GM23338 (cell line): ENCODE measurements around the gene BST2. TPM values are rescaled to one million over a fixed set of nuclear protein-coding genes. Genes with fewer than 3 reads are reported as not detected.

Experiments
- ATAC-seq: fragments of 200-7000 bp; cut with Tn5 transposase; 3 replicates; pipeline ENCODE4 v1.9.1; 2020
- DNase-seq: peaks from one replicate; pipeline ENCODE4 v3.0.0-alpha.2; 2015; ENCODE audit warnings: low spot score
- H2AFZ ChIP-seq: fragments of 200-600 bp; sonication (generic); 2 replicates; pipeline ENCODE4 v1.8.0; 2016; ENCODE audit warnings: antibody characterized with exemption, mild to moderate bottlenecking, moderate library complexity
- H3F3A ChIP-seq: fragments of 200-600 bp; sonication (generic); replicated peaks from 2 replicates; pipeline ENCODE4 v1.8.0; 2017; ENCODE audit warnings: antibody characterized with exemption, mixed run types, low read depth
- H3K27ac ChIP-seq: fragments of 200-600 bp; sonication (generic); 2 replicates; pipeline ENCODE4 v1.6.1; 2016; ENCODE audit warnings: low read depth
- H3K27me3 ChIP-seq: fragments of 200-600 bp; sonication (generic); 2 replicates; pipeline ENCODE4 v1.8.0; 2016; ENCODE audit warnings: mild to moderate bottlenecking, mixed run types, moderate library complexity; ENCODE audit not compliant: insufficient read depth
- H3K36me3 ChIP-seq: fragments of 200-600 bp; sonication (generic); 2 replicates; pipeline ENCODE4 v1.8.0; 2016; ENCODE audit warnings: mild to moderate bottlenecking; ENCODE audit not compliant: insufficient read depth
- H3K4me1 ChIP-seq: fragments of 200-600 bp; sonication (generic); 2 replicates; pipeline ENCODE4 v1.8.0; 2016; ENCODE audit warnings: mild to moderate bottlenecking, moderate library complexity; ENCODE audit not compliant: insufficient read depth
- H3K4me2 ChIP-seq: fragments of 200-600 bp; sonication (generic); 2 replicates; pipeline ENCODE4 v1.7.1; 2017; ENCODE audit warnings: mixed run types
- H3K4me3 ChIP-seq: fragments of 200-600 bp; sonication (generic); 2 replicates; pipeline ENCODE4 v1.6.1; 2016; ENCODE audit warnings: mixed run types
- H3K79me2 ChIP-seq: fragments of 200-600 bp; sonication (generic); replicated peaks from 2 replicates; pipeline ENCODE4 v1.8.0; 2017; ENCODE audit warnings: mild to moderate bottlenecking; ENCODE audit not compliant: insufficient read depth
- H3K9me2 ChIP-seq: fragments of 200-600 bp; sonication (generic); 2 replicates; pipeline ENCODE4 v1.8.0; 2017; ENCODE audit not compliant: insufficient read depth
- H4K20me1 ChIP-seq: fragments of 200-600 bp; sonication (generic); replicated peaks from 2 replicates; pipeline ENCODE4 v1.8.0; 2017; ENCODE audit warnings: mild to moderate bottlenecking; ENCODE audit not compliant: insufficient read depth
- H3K27ac Mint-ChIP-seq: 2 replicates; pipeline ENCODE4 v1.8.0; 2020; ENCODE audit warnings: inconsistent platforms, mild to moderate bottlenecking, moderate library complexity, mixed read lengths
- H3K27me3 Mint-ChIP-seq: 3 replicates; pipeline ENCODE4 v1.8.0; 2022; ENCODE audit warnings: low read depth, mild to moderate bottlenecking, moderate library complexity, mixed read lengths, inconsistent platforms; ENCODE audit not compliant: insufficient read depth, poor library complexity
- H3K36me3 Mint-ChIP-seq: 3 replicates; pipeline ENCODE4 v1.8.0; 2021; ENCODE audit warnings: low read depth, mild to moderate bottlenecking, inconsistent platforms, moderate library complexity, mixed read lengths
- H3K4me1 Mint-ChIP-seq: 3 replicates; pipeline ENCODE4 v1.8.0; 2020; ENCODE audit warnings: mild to moderate bottlenecking, inconsistent platforms, mixed read lengths
- H3K4me3 Mint-ChIP-seq: 3 replicates; pipeline ENCODE4 v1.8.0; 2021; ENCODE audit warnings: moderate library complexity, mild to moderate bottlenecking, inconsistent platforms, mixed read lengths
- H3K9me3 Mint-ChIP-seq: 3 replicates; pipeline ENCODE4 v1.8.0; 2020; ENCODE audit warnings: moderate library complexity, mild to moderate bottlenecking, inconsistent platforms, mixed read lengths
- CREB1 ChIP-seq: fragments of 250-450 bp; sonication (Bioruptor Pico); IDR thresholded peaks from 2 replicates; pipeline ENCODE4 v1.5.0; 2020; ENCODE audit warnings: low read depth, mild to moderate bottlenecking, moderate library complexity
- STAT1 ChIP-seq: IDR thresholded peaks from one replicate; pipeline ENCODE4 v1.6.1; 2016; ENCODE audit warnings: antibody characterized with exemption; ENCODE audit not compliant: unreplicated experiment
- ZNF114 ChIP-seq: fragments of 250-450 bp; sonication (Bioruptor Pico); IDR thresholded peaks from 2 replicates; pipeline ENCODE4 v1.5.0; 2020; ENCODE audit warnings: mild to moderate bottlenecking, moderate library complexity
- ZNF331 ChIP-seq: fragments of 250-450 bp; sonication (Bioruptor Pico); IDR thresholded peaks from 2 replicates; pipeline ENCODE4 v1.5.0; 2020; ENCODE audit warnings: low read depth, mild to moderate bottlenecking, moderate library complexity
- polyA plus RNA-seq: library from polyadenylated mRNA; unstranded; fragments of >200 nt; fragmentation: Nextera tagmentation; extraction: Ambion mirVana; gene quantifications from 2 replicates; pipeline ENCODE4 v1.2.1, GENCODE V29; 2016
- total RNA-seq: library from RNA; depleted of rRNA; stranded (reverse); fragments of >200 nt; shearing (Covaris generic); gene quantifications from 2 replicates; pipeline ENCODE4 v1.2.3, GENCODE V29; 2014
- TF ChIP-seq, protein P1 (sequence below): IDR thresholded peaks from one replicate; pipeline ENCODE4 v1.6.1; 2018; ENCODE audit warnings: antibody characterized with exemption; ENCODE audit not compliant: unreplicated experiment
- TF ChIP-seq, protein P2 (sequence below): IDR thresholded peaks from 2 replicates; pipeline ENCODE4 v1.6.1; 2016; ENCODE audit warnings: antibody characterized with exemption
- TF ChIP-seq, protein P3 (sequence below), 2 experiments: fragments of 200-600 bp in 1 of 2; sonication (generic) in 1 of 2; conservative IDR thresholded peaks; 2 replicates each; pipeline versions ENCODE4 v1.5.1 to v1.6.1; 2016 to 2017; ENCODE audit warnings: antibody characterized with exemption in 2 of 2, low read depth in 2 of 2, mild to moderate bottlenecking in 2 of 2, moderate library complexity in 1 of 2

Gene BST2
- total and polyA plus RNA-seq, 2 experiments from 2014 or later, result 24.9 to 33.9 TPM

DNA sequence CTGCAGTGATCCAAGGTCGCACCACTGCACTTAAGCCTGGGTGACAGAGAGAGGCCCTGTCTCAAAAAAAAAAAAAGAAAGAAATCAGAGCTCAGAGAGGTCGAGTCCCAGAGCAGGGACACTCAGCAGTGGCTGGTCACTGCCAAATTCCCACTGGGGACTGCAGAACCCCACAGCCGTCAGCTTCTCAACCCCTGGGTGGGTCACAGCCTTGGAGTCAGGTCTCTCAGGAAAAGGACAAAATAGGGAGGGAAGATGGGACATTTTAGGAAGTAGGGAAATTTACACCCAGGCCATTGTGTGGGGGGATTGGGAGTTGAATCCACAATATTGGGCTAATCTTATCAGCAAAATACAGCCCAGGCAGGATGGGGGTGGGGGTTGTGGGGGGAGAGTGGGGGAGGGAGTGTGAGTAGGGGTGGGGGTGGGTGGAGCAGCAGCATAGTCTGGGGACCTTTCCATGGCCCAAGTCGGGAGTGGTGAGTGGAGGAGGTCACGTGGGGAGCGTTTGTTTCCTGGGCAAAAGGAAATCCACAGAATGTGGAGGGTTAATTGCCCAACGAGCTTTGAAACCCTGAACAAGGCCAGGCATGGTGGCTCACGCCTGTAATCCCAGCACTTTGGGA is 6.4 kb downstream of the BST2 start (continued):
- TF ChIP-seq, protein P1, sequence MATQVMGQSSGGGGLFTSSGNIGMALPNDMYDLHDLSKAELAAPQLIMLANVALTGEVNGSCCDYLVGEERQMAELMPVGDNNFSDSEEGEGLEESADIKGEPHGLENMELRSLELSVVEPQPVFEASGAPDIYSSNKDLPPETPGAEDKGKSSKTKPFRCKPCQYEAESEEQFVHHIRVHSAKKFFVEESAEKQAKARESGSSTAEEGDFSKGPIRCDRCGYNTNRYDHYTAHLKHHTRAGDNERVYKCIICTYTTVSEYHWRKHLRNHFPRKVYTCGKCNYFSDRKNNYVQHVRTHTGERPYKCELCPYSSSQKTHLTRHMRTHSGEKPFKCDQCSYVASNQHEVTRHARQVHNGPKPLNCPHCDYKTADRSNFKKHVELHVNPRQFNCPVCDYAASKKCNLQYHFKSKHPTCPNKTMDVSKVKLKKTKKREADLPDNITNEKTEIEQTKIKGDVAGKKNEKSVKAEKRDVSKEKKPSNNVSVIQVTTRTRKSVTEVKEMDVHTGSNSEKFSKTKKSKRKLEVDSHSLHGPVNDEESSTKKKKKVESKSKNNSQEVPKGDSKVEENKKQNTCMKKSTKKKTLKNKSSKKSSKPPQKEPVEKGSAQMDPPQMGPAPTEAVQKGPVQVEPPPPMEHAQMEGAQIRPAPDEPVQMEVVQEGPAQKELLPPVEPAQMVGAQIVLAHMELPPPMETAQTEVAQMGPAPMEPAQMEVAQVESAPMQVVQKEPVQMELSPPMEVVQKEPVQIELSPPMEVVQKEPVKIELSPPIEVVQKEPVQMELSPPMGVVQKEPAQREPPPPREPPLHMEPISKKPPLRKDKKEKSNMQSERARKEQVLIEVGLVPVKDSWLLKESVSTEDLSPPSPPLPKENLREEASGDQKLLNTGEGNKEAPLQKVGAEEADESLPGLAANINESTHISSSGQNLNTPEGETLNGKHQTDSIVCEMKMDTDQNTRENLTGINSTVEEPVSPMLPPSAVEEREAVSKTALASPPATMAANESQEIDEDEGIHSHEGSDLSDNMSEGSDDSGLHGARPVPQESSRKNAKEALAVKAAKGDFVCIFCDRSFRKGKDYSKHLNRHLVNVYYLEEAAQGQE, result no peak

DNA sequence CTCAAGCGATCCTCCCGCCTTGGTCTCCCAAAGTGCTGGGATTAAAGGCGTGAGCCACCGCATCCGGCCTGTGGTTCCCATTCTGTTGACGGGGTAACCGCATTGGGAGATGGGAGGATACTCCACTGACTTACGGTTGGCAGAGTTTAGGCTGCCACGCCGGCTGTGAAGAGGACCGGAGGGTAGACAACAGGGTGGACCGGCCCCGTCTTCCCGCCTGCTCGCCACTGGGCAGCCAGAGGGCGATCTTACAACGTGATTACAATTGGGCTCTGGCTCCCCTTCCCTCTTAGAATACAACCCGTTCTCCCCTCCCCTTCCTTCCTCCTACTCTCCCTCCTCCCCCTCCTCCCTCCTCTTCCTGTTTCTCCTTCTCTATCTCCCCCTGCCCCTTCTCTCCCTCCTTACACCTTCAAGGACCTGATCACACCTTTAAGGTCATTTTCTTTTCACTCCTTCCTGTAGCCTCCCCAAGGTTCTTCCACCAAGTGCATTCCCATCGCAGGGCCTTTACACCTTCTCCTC is 10.5 kb downstream of the BST2 start:
- H3K27me3 ChIP-seq, result peaks cover 1% of the 10 kb centered on the region; the same call in 1 of the 2 replicates

More for the DNA sequence above, 10.5 kb downstream of the BST2 start:
- Histone ChIP-seq H2AFZ (no peak overlapping the region), H3K4me2 (no peak overlapping the region), H4K20me1 (no peaks in the 10 kb centered on the region; the same call in 1 of the 2 replicates), H3K4me3 (no peak overlapping the region), H3K9me2 (no peaks in the 10 kb centered on the region), H3K4me1 (0 out of 2 replicates have a peak, but pooled peaks cover 9% of the 10 kb centered on the region), H3K27ac (no peak overlapping the region), H3F3A (peaks cover 17% of the 10 kb centered on the region), H3K79me2 (no peaks in the 10 kb centered on the region), H3K36me3 (no peaks in the 10 kb centered on the region)
- Mint-ChIP-seq H3K36me3 (no peaks in the 10 kb centered on the region; the same call in 2 of the 3 replicates), H3K4me1 (peaks cover 10% of the 10 kb centered on the region), H3K27me3 (peaks cover 17% of the 10 kb centered on the region), H3K4me3 (peak overlapping the region; percentile 56), H3K27ac (peak overlapping the region; percentile 77), H3K9me3 (peaks cover 2% of the 10 kb centered on the region; the same call in 1 of the 3 replicates)
- peak; percentile 97 for DNase-seq
- TF ChIP-seq, protein P2, sequence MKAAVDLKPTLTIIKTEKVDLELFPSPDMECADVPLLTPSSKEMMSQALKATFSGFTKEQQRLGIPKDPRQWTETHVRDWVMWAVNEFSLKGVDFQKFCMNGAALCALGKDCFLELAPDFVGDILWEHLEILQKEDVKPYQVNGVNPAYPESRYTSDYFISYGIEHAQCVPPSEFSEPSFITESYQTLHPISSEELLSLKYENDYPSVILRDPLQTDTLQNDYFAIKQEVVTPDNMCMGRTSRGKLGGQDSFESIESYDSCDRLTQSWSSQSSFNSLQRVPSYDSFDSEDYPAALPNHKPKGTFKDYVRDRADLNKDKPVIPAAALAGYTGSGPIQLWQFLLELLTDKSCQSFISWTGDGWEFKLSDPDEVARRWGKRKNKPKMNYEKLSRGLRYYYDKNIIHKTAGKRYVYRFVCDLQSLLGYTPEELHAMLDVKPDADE, result peak; percentile 47; the same call in 1 of the 2 replicates
- TF ChIP-seq ZNF331, result no peak
- TF ChIP-seq CREB1, result no peak
- no peak for TF ChIP-seq STAT1
- no peak for TF ChIP-seq ZNF114 (CRISPR knock-in tag)
- TF ChIP-seq, protein P3, sequence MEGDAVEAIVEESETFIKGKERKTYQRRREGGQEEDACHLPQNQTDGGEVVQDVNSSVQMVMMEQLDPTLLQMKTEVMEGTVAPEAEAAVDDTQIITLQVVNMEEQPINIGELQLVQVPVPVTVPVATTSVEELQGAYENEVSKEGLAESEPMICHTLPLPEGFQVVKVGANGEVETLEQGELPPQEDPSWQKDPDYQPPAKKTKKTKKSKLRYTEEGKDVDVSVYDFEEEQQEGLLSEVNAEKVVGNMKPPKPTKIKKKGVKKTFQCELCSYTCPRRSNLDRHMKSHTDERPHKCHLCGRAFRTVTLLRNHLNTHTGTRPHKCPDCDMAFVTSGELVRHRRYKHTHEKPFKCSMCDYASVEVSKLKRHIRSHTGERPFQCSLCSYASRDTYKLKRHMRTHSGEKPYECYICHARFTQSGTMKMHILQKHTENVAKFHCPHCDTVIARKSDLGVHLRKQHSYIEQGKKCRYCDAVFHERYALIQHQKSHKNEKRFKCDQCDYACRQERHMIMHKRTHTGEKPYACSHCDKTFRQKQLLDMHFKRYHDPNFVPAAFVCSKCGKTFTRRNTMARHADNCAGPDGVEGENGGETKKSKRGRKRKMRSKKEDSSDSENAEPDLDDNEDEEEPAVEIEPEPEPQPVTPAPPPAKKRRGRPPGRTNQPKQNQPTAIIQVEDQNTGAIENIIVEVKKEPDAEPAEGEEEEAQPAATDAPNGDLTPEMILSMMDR (conservative IDR thresholded peaks at IDR 0.05; ENCODE audit: low read depth in 2 of 2), result peak; percentile 85 to 93
- ATAC-seq, result peak; percentile 40
